WI38 (cell line): ENCODE results near the gene HSPA5.

Experiments
- H3K4me3 ChIP-seq: 2 replicates; pipeline ENCODE4 v1.5.1; 2011; ENCODE audit warnings: low read depth, mild to moderate bottlenecking, control low read depth, low read length
- TF ChIP-seq, protein P1 (sequence below): IDR thresholded peaks from 2 replicates; pipeline ENCODE4 v1.5.1; 2012; ENCODE audit warnings: low read depth, mild to moderate bottlenecking, control low read depth, low read length

HSPA5 gene

DNA sequence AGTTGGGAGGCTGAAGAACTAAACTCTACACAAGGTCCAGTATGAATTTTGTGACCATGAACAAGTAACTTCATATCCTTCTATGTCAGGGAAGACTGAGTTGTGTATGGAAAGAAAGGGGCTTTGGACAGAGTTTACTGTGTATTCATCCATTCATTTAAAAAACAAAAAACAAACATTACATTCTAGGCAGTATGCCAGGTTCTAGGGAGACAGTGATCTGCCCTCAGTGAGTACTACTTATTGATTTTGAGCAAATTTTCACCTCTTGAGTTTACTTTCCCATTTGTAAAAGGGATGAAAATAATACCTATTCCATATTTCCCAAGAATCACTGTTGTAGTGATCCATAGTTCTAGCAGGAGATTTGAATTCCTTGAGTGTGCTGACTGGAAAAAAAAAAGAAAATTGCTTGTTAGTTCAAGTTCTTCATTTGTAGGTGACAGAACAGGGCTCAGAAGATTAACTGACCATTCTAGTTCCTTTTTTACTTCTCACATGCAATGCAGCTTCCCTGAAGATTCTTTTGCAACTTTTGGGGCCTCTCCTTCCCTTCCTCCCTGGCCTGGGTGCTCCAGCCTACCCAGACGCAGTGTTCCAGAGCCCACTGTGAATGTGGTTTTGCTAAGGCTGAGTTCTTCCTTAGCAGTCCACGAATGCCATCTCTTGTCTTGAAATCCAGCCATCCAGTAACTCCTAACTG is 17.8 kb upstream of the HSPA5 start:
- TF ChIP-seq, protein P1, sequence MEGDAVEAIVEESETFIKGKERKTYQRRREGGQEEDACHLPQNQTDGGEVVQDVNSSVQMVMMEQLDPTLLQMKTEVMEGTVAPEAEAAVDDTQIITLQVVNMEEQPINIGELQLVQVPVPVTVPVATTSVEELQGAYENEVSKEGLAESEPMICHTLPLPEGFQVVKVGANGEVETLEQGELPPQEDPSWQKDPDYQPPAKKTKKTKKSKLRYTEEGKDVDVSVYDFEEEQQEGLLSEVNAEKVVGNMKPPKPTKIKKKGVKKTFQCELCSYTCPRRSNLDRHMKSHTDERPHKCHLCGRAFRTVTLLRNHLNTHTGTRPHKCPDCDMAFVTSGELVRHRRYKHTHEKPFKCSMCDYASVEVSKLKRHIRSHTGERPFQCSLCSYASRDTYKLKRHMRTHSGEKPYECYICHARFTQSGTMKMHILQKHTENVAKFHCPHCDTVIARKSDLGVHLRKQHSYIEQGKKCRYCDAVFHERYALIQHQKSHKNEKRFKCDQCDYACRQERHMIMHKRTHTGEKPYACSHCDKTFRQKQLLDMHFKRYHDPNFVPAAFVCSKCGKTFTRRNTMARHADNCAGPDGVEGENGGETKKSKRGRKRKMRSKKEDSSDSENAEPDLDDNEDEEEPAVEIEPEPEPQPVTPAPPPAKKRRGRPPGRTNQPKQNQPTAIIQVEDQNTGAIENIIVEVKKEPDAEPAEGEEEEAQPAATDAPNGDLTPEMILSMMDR = no peak
- H3K4me3 ChIP-seq = no peak overlapping the region

DNA sequence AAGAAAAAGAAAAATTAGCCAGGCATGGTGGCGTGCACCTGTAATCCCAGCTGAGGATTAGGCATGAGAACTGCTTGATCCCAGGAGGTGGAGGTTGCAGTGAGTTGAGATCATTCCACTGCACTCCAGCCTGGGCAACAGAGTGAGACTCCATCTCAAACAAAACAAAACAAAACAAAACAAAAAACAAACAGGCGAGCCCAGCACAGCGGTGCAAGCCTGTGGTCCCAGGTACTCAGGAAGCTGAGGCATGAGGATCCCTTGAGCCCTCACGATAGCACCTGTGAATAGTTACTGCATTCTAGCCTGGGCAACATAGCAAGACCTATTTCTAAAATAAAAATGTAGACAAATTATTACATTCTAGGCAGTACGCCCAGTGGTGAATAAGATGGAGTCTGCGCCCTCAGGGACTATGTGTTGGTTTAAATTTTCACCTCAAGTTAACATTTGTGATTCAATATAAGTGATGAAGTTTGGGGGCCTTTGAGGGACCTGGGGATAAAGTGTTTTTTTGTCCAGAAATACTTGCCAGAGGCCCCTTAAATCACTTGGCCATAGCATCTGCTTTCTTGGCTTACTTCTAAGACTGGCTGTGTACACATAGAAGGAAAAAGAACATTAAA is 17.1 kb upstream of the HSPA5 start:
- H3K4me3 ChIP-seq = no peak overlapping the region
- TF ChIP-seq, protein P1 = no peak

DNA sequence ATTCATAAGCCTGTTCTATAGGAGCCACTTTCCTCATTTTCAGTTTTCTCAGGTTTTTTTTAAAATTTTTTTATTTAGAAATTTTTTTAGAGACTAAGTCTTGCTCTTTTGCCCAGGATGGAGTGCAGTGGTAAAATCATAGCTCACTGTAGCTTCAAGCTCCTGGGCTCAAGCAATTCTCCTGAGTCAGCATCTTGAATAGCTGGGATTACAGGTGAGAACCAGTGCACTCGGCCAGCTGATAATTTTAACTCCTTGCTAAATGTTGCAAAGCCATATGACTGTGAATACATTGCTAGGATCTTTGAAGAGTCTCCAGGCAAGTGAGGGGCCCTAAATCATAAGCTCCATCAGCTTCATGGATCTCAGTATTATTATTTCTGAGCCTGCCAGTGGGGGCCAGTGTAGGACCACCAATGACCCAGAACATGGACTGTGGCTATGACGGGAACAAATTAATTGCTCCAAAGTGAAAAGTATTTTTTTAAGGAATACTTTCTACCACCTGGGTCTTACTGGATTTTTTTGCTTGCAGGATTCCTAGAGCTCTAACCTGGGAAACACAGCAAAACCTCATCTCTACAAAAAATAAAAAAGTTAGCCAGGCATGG is 14.7 kb upstream of the HSPA5 start:
- TF ChIP-seq, protein P1 = peak; percentile 27
- no peak overlapping the region for H3K4me3 ChIP-seq

DNA sequence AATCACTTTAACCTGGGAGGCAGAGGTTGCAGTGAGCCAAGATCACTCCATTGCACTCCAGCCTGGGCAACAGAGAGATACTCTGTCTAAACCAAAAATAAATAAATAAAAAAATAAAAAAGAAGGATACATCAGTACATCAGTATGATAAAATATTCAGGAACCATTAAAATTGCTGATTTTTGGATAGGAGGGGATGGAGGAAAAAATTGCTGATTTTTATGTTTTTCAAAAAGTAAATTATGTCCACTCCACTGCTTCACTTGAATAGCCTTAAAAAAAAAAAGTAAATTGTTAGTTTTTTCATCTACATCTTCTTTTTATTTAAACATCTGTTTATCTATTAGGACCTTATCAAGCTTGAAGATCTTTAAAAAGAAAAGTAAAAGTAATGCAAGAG is 13.1 kb upstream of the HSPA5 start:
- H3K4me3 ChIP-seq = no peak overlapping the region
- TF ChIP-seq, protein P1 = no peak

DNA sequence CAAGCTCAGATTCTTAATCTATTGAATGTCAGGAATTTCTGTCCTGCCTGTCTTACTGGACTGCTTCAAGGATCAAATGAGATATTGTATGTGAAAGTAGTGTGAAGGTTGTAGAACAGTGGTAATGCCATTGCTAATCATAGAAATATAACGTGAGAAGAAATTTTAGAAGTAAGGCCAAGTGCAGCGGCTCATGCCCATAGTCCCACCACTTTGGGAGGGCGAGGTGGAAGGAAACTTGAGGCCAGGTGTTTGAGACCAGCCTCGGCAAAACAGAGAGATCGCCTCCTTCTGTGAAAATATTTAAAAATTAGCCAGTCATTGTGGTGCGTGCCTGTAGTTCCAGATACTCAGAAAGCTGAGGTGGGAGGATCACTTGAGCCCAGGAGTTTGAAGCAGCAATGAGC is 5.1 kb upstream of the HSPA5 start:
- H3K4me3 ChIP-seq = no peak overlapping the region
- TF ChIP-seq, protein P1 = no peak

DNA sequence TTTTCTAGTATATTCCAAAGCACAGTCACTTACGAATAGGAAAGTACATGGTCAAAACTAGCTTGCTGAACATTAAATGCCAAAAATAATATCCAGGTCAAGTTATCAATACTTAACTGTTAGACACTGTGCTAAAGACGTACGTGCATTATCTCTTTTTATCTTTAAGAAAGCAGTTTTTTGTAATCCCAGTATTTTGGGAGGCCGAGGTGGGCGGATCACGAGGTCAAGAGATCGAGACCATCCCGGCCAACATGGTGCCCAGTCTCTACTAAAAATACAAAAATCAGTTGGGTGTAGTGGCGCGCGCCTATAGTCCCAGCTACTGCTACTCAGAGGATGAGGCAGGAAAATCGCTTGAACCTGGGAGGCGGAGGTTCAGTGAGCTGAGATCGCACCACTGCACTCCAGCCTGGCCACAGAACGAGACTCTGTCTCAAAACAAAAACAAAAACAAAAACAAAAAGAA is 2.7 kb upstream of the HSPA5 start:
- TF ChIP-seq, protein P1 = no peak
- H3K4me3 ChIP-seq = no peak overlapping the region
